Measurements from ENCODE around the gene SLC2A2.

- TF ChIP-seq CTCF (IDR thresholded peaks at IDR 0.05) (no peak), POLR2A (IDR thresholded peaks at IDR 0.05) (no peak)
These were observed 11.8 kb upstream of the SLC2A2 start for GRCh38 chr3:171038342-171038741.
